Fibroblast of pulmonary artery (primary cell): ENCODE data around the gene NPTX1.

ENCODE experiments used
- DNase-seq: peaks from one replicate; pipeline ENCODE4 v3.0.0-alpha.2; 2010; ENCODE audit warnings: low read depth
- H3K4me3 ChIP-seq: replicated peaks from 2 replicates; pipeline ENCODE4 v1.5.1; 2011; ENCODE audit warnings: low read depth, mild to moderate bottlenecking, control low read depth, low read length, moderate library complexity
- CTCF ChIP-seq: IDR thresholded peaks from 2 replicates; pipeline ENCODE4 v1.5.1; 2011; ENCODE audit warnings: mild to moderate bottlenecking, control low read depth, low read length, inconsistent platforms; ENCODE audit errors: missing control alignments

The NPTX1 gene

GRCh38 chr17:80422981-80423380 is 53.4 kb downstream of the NPTX1 start:
- no peak for TF ChIP-seq CTCF
- H3K4me3 ChIP-seq, result no peak overlapping the region
- no peak for DNase-seq

DNA sequence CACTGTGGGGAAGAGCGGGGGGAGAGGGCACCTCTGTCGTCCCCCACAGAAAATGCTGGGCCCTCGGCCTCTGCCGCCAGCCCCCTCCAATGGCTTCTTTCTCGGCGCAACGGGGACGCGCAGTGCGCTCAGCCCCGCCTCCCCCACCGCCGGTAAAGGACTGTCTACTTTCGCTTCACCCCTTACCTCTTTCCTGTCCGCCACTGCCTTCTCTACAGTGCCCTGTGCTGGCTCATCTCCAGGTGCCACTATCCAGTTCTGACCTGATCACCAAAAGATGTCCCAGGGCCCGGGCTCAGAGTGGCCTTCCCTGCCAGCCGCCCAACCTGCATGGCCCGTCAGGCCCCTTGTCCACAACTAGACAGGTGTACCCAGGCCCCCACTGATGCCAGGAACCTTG is 54.1 kb downstream of the NPTX1 start:
- TF ChIP-seq CTCF, result no peak
- no peak overlapping the region for H3K4me3 ChIP-seq
- DNase-seq, result no peak

- DNase-seq, result no peak
- H3K4me3 ChIP-seq, result no peak overlapping the region
- TF ChIP-seq CTCF, result no peak
These were observed 54.9 kb downstream of the NPTX1 start for GRCh38 chr17:80421381-80422090.

DNA sequence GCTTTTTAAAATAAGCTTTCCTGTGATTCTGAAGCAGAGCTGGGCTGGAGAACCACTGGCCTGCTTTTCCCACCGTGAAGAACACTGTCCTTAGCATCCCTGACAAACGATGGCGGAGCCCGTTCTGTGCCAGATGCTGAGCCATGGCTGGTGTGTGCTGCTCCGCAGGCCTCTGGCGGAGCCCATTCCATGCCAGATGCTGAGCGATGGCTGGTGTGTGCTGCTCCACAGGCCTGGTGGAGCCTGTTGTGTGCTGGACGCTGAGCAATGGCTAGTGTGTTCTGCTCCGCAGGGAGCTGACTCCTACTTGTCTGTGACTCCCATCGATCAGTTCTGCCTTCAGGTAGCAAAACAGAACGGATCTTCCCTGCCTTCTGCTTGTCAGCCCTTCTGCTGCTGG is 57.2 kb downstream of the NPTX1 start:
- no peak overlapping the region for H3K4me3 ChIP-seq
- no peak for TF ChIP-seq CTCF
- DNase-seq, result no peak

DNA sequence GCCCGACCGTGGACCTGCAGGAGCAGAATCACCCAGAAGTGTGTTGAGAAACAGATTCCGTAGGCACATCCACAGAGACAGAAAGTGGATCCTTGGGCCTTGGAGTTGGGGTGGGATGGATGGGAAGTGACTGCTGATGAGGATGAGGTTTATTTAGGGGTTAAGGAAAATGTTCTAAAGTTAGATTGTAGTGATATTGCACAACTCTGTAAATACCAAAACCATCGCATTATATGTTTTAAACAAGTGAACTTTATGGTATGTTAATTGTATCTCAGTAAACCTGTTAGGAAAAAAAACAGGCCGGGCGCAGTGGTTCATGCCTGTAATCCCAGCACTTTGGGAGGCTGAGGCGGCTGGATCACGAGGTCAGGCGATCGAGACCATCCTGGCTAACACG is 57.8 kb downstream of the NPTX1 start:
- H3K4me3 ChIP-seq, result no peak overlapping the region
- DNase-seq, result no peak
- TF ChIP-seq CTCF, result no peak
